GM23338 (cell line): ENCODE measurements around the gene ASTL. TPM values are rescaled to one million over a fixed set of nuclear protein-coding genes. Genes with fewer than 3 reads are reported as not detected.

ENCODE experiments used
- ATAC-seq: fragments of 200-7000 bp; cut with Tn5 transposase; 3 replicates; pipeline ENCODE4 v1.9.1; 2020
- DNase-seq: peaks from one replicate; pipeline ENCODE4 v3.0.0-alpha.2; 2015; ENCODE audit warnings: low spot score
- H2AFZ ChIP-seq: fragments of 200-600 bp; sonication (generic); 2 replicates; pipeline ENCODE4 v1.8.0; 2016; ENCODE audit warnings: antibody characterized with exemption, mild to moderate bottlenecking, moderate library complexity
- H3F3A ChIP-seq: fragments of 200-600 bp; sonication (generic); replicated peaks from 2 replicates; pipeline ENCODE4 v1.8.0; 2017; ENCODE audit warnings: antibody characterized with exemption, mixed run types, low read depth
- H3K27ac ChIP-seq: fragments of 200-600 bp; sonication (generic); 2 replicates; pipeline ENCODE4 v1.6.1; 2016; ENCODE audit warnings: low read depth
- H3K27me3 ChIP-seq: fragments of 200-600 bp; sonication (generic); 2 replicates; pipeline ENCODE4 v1.8.0; 2016; ENCODE audit warnings: mild to moderate bottlenecking, mixed run types, moderate library complexity; ENCODE audit not compliant: insufficient read depth
- H3K36me3 ChIP-seq: fragments of 200-600 bp; sonication (generic); 2 replicates; pipeline ENCODE4 v1.8.0; 2016; ENCODE audit warnings: mild to moderate bottlenecking; ENCODE audit not compliant: insufficient read depth
- H3K4me1 ChIP-seq: fragments of 200-600 bp; sonication (generic); 2 replicates; pipeline ENCODE4 v1.8.0; 2016; ENCODE audit warnings: mild to moderate bottlenecking, moderate library complexity; ENCODE audit not compliant: insufficient read depth
- H3K4me2 ChIP-seq: fragments of 200-600 bp; sonication (generic); 2 replicates; pipeline ENCODE4 v1.7.1; 2017; ENCODE audit warnings: mixed run types
- H3K4me3 ChIP-seq: fragments of 200-600 bp; sonication (generic); 2 replicates; pipeline ENCODE4 v1.6.1; 2016; ENCODE audit warnings: mixed run types
- H3K79me2 ChIP-seq: fragments of 200-600 bp; sonication (generic); replicated peaks from 2 replicates; pipeline ENCODE4 v1.8.0; 2017; ENCODE audit warnings: mild to moderate bottlenecking; ENCODE audit not compliant: insufficient read depth
- H3K9me2 ChIP-seq: fragments of 200-600 bp; sonication (generic); 2 replicates; pipeline ENCODE4 v1.8.0; 2017; ENCODE audit not compliant: insufficient read depth
- H4K20me1 ChIP-seq: fragments of 200-600 bp; sonication (generic); replicated peaks from 2 replicates; pipeline ENCODE4 v1.8.0; 2017; ENCODE audit warnings: mild to moderate bottlenecking; ENCODE audit not compliant: insufficient read depth
- H3K27ac Mint-ChIP-seq: 2 replicates; pipeline ENCODE4 v1.8.0; 2020; ENCODE audit warnings: inconsistent platforms, mild to moderate bottlenecking, moderate library complexity, mixed read lengths
- H3K27me3 Mint-ChIP-seq: 3 replicates; pipeline ENCODE4 v1.8.0; 2022; ENCODE audit warnings: low read depth, mild to moderate bottlenecking, moderate library complexity, mixed read lengths, inconsistent platforms; ENCODE audit not compliant: insufficient read depth, poor library complexity
- H3K36me3 Mint-ChIP-seq: 3 replicates; pipeline ENCODE4 v1.8.0; 2021; ENCODE audit warnings: low read depth, mild to moderate bottlenecking, inconsistent platforms, moderate library complexity, mixed read lengths
- H3K4me1 Mint-ChIP-seq: 3 replicates; pipeline ENCODE4 v1.8.0; 2020; ENCODE audit warnings: mild to moderate bottlenecking, inconsistent platforms, mixed read lengths
- H3K4me3 Mint-ChIP-seq: 3 replicates; pipeline ENCODE4 v1.8.0; 2021; ENCODE audit warnings: moderate library complexity, mild to moderate bottlenecking, inconsistent platforms, mixed read lengths
- H3K9me3 Mint-ChIP-seq: 3 replicates; pipeline ENCODE4 v1.8.0; 2020; ENCODE audit warnings: moderate library complexity, mild to moderate bottlenecking, inconsistent platforms, mixed read lengths
- CTCF ChIP-seq, 2 experiments: fragments of 200-600 bp in 1 of 2; sonication (generic) in 1 of 2; conservative IDR thresholded peaks; 2 replicates each; pipeline versions ENCODE4 v1.5.1 to v1.6.1; 2016 to 2017; ENCODE audit warnings: antibody characterized with exemption in 2 of 2, low read depth in 2 of 2, mild to moderate bottlenecking in 2 of 2, moderate library complexity in 1 of 2
- ETS1 ChIP-seq: IDR thresholded peaks from 2 replicates; pipeline ENCODE4 v1.6.1; 2016; ENCODE audit warnings: antibody characterized with exemption
- EZH2phosphoT487 ChIP-seq: fragments of 200-600 bp; sonication (generic); IDR thresholded peaks from one replicate; pipeline ENCODE4 v1.8.1; 2018; ENCODE audit warnings: antibody characterized with exemption; ENCODE audit not compliant: unreplicated experiment
- JUNB ChIP-seq: IDR thresholded peaks from one replicate; pipeline ENCODE4 v1.6.1; 2016; ENCODE audit warnings: antibody characterized with exemption; ENCODE audit not compliant: unreplicated experiment
- POLR2AphosphoS5 ChIP-seq: IDR thresholded peaks from 2 replicates; pipeline ENCODE4 v1.6.1; 2016; ENCODE audit warnings: antibody characterized with exemption, low read depth
- REST ChIP-seq: IDR thresholded peaks from one replicate; pipeline ENCODE4 v1.6.1; 2018; ENCODE audit warnings: antibody characterized with exemption; ENCODE audit not compliant: unreplicated experiment
- STAT1 ChIP-seq: IDR thresholded peaks from one replicate; pipeline ENCODE4 v1.6.1; 2016; ENCODE audit warnings: antibody characterized with exemption; ENCODE audit not compliant: unreplicated experiment
- ZNF331 ChIP-seq: fragments of 250-450 bp; sonication (Bioruptor Pico); IDR thresholded peaks from 2 replicates; pipeline ENCODE4 v1.5.0; 2020; ENCODE audit warnings: low read depth, mild to moderate bottlenecking, moderate library complexity
- ZNF462 ChIP-seq: fragments of 250-450 bp; sonication (Bioruptor Pico); IDR thresholded peaks from 2 replicates; pipeline ENCODE4 v1.5.0; 2020; ENCODE audit warnings: mild to moderate bottlenecking, moderate library complexity
- polyA plus RNA-seq: library from polyadenylated mRNA; unstranded; fragments of >200 nt; fragmentation: Nextera tagmentation; extraction: Ambion mirVana; gene quantifications from 2 replicates; pipeline ENCODE4 v1.2.1, GENCODE V29; 2016
- total RNA-seq: library from RNA; depleted of rRNA; stranded (reverse); fragments of >200 nt; shearing (Covaris generic); gene quantifications from 2 replicates; pipeline ENCODE4 v1.2.3, GENCODE V29; 2014

Gene ASTL
- total and polyA plus RNA-seq, 2 experiments from 2014 or later = 0.23 TPM; not detected in 1

- TF ChIP-seq REST (no peak), ETS1 (no peak)
These were observed 25.6 kb upstream of the ASTL start (continued) for GRCh38 chr2:96163768-96164429.

GRCh38 chr2:96163415-96163767 is 25.1 kb upstream of the ASTL start:
- Mint-ChIP-seq H3K36me3 (no peaks in the 10 kb centered on the region; the same call in 2 of the 3 replicates), H3K27ac (no peak overlapping the region), H3K4me1 (peaks cover 15% of the 10 kb centered on the region), H3K27me3 (peaks cover 7% of the 10 kb centered on the region), H3K4me3 (no peak overlapping the region), H3K9me3 (no peaks in the 10 kb centered on the region)
- Histone ChIP-seq H3K4me3 (no peak overlapping the region), H3K9me2 (no peaks in the 10 kb centered on the region), H3K79me2 (no peaks in the 10 kb centered on the region), H3K36me3 (no peaks in the 10 kb centered on the region), H4K20me1 (no peaks in the 10 kb centered on the region), H2AFZ (no peak overlapping the region), H3K27me3 (no peaks in the 10 kb centered on the region), H3K4me1 (0 out of 2 replicates have a peak, but pooled peaks cover under 1% of the 10 kb centered on the region), H3K27ac (no peak overlapping the region), H3F3A (no peaks in the 10 kb centered on the region), H3K4me2 (no peak overlapping the region)
- TF ChIP-seq ETS1 (no peak), CTCF (conservative IDR thresholded peaks at IDR 0.05; ENCODE audit: low read depth in 2 of 2) (no peak), JUNB (no peak), STAT1 (no peak), ZNF331 (CRISPR knock-in tag) (no peak), EZH2phosphoT487 (no peak), POLR2AphosphoS5 (no peak), ZNF462 (CRISPR knock-in tag) (no peak)
- no peak for ATAC-seq
- DNase-seq = no peak
